Activated T-helper 1 cell treated with anti-CD3 and anti-CD28 coated beads, Interleukin-12 subunit alpha, Interleukin-12 subunit beta, Interleukin-2, Interleukin-4 antibody, amounts not matched to agents 30 ng/mL and 10 ng/mL and 1 ng/mL, durations not matched to agents 14 hours and 24 hours and 36 hours (primary cell): Measurements from ENCODE around the gene SPAAR. TPM values are rescaled to one million over a fixed set of nuclear protein-coding genes. Genes with fewer than 3 reads are reported as not detected.
"Not testable (repeated sequence)": the region's sequence is repeated elsewhere in the genome, so short reads cannot be mapped to it uniquely, and the experiment has no call there.

Experiments
- DNase-seq: peaks from one replicate; pipeline ENCODE4 v3.0.0; 2021; ENCODE audit warnings: low spot score
- H3K27ac Mint-ChIP-seq: one replicate; pipeline ENCODE4 v1.8.0; 2021; ENCODE audit warnings: mild to moderate bottlenecking, mixed read lengths
- H3K27me3 Mint-ChIP-seq: one replicate; pipeline ENCODE4 v1.8.0; 2022; ENCODE audit warnings: mild to moderate bottlenecking, moderate library complexity, mixed read lengths; ENCODE audit not compliant: insufficient read depth
- H3K36me3 Mint-ChIP-seq: one replicate; pipeline ENCODE4 v1.8.0; 2021; ENCODE audit warnings: low read depth, mixed read lengths
- H3K4me1 Mint-ChIP-seq: one replicate; pipeline ENCODE4 v1.8.0; 2021; ENCODE audit warnings: low read depth, mixed read lengths
- H3K4me3 Mint-ChIP-seq: one replicate; pipeline ENCODE4 v1.8.0; 2021; ENCODE audit warnings: mild to moderate bottlenecking, moderate library complexity, mixed read lengths
- H3K9me3 Mint-ChIP-seq: one replicate; pipeline ENCODE4 v1.8.0; 2021; ENCODE audit warnings: mixed read lengths
- intact Hi-C: fragments of 100-400 bp; cut with micrococcal nuclease; formaldehyde crosslinking; loops from one replicate; pipeline ENCODE4 v1.15.1; 2024
- total RNA-seq: library from RNA; stranded (reverse); gene quantifications from 2 replicates; pipeline ENCODE4 v1.2.3, GENCODE V29; 2022

SPAAR gene
- total RNA-seq, 1 donor from 2014 or later: not detected

DNA sequence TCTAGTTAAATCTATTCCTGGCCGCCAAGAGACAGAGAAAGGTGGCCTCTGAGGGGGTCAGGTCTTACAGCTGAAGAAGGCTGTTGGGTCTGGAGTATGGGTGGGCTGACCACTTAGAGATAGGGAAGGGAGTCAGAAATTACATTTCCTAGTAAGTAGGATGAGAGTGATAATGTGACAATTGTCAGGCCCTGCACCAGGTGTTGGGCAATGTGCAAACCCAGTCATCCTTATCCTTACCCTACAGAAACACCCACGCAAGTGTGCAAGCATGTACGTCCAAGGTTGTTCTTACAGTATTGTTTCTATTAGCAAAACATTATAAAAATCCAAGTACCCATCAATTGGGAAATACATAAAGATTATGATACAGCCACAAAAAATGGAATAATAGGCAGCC is 9.5 kb downstream of the SPAAR start:
- Mint-ChIP-seq H3K9me3 (no peaks in the 10 kb centered on the region), H3K4me1 (peaks cover 2% of the 10 kb centered on the region), H3K27me3 (no peaks in the 10 kb centered on the region), H3K27ac (no peak overlapping the region), H3K4me3 (no peak overlapping the region), H3K36me3 (no peaks in the 10 kb centered on the region)
- DNase-seq: no peak
- intact Hi-C loops: no loop called here

DNA sequence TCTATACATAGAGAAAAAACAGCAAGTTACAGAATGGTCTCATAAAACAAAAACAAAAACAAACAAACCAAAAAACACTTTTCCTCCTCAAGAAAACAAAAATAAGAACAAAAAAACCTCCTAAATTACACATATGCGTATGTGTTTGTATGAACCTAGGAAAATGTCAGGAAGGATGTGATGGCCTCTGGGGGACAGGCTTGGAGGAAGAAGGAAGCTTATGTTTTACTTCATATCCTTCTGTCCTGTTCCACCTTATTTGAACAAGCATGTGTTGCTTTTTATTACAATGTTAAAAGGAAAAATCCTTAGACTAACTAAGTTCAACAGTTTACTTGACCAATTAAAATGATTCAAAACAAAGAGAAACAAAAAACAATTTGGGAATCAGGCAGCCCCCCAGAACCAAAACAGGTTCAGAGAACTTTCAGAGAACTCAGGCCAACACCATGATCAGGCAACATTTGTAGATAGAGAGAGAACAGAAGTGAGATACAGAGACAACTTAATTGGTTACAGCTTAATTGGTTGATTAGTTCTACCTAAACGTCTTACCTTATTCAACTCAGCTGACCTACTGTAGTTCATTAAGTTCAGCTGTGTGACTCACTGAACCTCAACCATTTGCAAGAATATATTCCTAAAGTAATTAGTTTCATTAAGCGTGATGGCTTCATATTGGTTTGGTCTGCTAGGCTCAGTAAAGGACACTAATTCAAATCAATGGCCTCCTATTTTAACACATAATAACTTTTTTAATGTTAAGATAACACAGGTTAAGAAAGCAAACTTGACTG is 10.1 kb downstream of the SPAAR start:
- peaks cover 2% of the 10 kb centered on the region for H3K27me3 Mint-ChIP-seq
- no peaks in the 10 kb centered on the region for H3K9me3 Mint-ChIP-seq
- H3K27ac Mint-ChIP-seq: no peak overlapping the region
- intact Hi-C loops: no loop called here
- H3K36me3 Mint-ChIP-seq: no peaks in the 10 kb centered on the region
- no peak overlapping the region for H3K4me3 Mint-ChIP-seq
- peaks cover 8% of the 10 kb centered on the region for H3K4me1 Mint-ChIP-seq
- no peak for DNase-seq

DNA sequence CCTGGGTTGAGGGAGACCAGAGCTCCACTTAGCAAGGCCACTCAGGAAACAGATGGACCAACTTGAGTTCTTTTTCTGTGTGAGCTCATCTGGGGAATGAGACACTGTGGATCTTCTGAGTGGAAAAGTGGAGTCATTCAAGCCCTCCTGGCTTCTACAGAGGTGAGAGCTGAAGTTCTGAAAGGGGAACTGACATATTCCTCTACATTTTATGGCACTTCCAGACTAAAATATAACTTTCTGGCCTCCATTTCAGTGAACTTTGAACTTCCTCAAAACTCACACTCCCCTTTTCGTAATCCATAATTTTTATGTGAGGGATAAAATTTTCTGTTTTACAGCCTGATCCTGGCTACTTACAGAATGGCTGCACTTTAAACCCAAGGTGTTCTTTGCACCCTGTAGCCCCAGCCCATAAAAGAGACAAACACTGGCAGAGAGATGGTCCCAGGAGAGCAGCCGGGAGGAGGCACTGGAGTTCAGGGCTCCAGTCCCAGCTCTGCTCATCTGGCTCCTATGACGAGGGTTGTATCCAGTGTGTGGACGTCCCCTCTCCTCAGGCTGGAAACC is 10.8 kb downstream of the SPAAR start:
- no peak overlapping the region for H3K4me3 Mint-ChIP-seq
- peaks cover 6% of the 10 kb centered on the region for H3K27me3 Mint-ChIP-seq
- no peaks in the 10 kb centered on the region for H3K9me3 Mint-ChIP-seq
- no peak for DNase-seq
- H3K27ac Mint-ChIP-seq: no peak overlapping the region
- peaks cover 12% of the 10 kb centered on the region for H3K4me1 Mint-ChIP-seq
- H3K36me3 Mint-ChIP-seq: no peaks in the 10 kb centered on the region
- intact Hi-C loops: no loop called here

DNA sequence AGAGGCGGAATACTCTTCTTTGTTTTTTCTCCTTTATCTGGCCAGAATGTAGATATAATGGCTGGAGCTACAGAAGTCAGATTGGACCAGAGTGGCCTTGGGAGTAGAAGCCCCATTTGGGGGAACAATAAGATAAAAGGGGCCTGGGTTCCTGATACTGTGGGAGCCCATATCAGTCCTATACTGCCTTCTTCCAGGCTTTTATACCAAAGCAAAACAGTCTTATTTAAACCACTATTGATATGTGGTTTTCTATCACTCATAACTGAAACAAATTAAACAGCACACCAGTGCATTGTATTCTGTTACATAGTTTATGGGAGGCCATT is 14.3 kb downstream of the SPAAR start:
- H3K4me3 Mint-ChIP-seq: no peak overlapping the region
- H3K27me3 Mint-ChIP-seq: peaks cover 13% of the 10 kb centered on the region
- H3K27ac Mint-ChIP-seq: no peak overlapping the region
- no peak for DNase-seq
- no peaks in the 10 kb centered on the region for H3K36me3 Mint-ChIP-seq
- intact Hi-C loops: no loop called here
- peaks cover 12% of the 10 kb centered on the region for H3K4me1 Mint-ChIP-seq
- H3K9me3 Mint-ChIP-seq: no peaks in the 10 kb centered on the region

DNA sequence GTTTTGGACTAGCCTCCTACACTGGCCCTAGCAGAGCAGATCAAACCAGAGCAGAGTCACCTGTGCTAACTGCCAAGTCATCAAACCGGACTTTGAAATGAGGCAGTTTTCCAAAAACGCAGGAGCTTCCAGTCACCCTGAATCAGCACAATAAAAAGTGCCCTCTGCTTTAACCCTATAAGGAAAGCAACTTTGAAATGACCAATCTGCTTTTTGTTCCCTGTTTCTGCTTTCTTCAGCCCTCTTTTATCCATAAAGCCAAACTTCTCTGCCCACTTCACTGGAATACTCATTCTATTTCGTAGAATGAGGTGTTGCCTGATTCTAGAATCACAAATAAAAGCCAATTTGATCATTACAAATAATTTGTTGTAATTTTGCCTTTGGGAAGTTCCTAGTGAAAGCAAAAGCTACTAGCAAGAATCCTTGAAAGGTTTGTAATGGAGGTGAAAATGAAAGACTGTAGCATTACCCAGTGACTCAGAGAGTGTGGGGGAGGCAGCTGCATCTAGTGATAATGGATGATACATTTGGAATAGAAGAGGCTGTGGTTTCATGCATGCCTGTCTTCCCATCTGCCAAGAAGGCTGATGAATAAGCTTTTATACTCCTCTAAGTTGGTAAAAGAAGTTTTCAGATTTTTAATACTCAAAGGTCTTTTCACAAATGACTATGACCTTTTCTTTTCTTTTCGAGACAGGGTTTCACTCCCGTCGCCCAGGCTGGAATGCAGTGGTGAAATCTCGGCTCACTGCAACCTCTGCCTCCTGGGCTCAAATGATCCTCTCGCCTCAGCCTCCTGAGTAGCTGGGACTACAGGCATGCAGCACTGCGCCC is 14.9 kb downstream of the SPAAR start:
- no peak overlapping the region for H3K27ac Mint-ChIP-seq
- H3K9me3 Mint-ChIP-seq: no peaks in the 10 kb centered on the region
- no peak for DNase-seq
- intact Hi-C loops: no loop called here
- H3K4me1 Mint-ChIP-seq: peaks cover 12% of the 10 kb centered on the region
- no peaks in the 10 kb centered on the region for H3K36me3 Mint-ChIP-seq
- no peak overlapping the region for H3K4me3 Mint-ChIP-seq
- peaks cover 17% of the 10 kb centered on the region for H3K27me3 Mint-ChIP-seq

DNA sequence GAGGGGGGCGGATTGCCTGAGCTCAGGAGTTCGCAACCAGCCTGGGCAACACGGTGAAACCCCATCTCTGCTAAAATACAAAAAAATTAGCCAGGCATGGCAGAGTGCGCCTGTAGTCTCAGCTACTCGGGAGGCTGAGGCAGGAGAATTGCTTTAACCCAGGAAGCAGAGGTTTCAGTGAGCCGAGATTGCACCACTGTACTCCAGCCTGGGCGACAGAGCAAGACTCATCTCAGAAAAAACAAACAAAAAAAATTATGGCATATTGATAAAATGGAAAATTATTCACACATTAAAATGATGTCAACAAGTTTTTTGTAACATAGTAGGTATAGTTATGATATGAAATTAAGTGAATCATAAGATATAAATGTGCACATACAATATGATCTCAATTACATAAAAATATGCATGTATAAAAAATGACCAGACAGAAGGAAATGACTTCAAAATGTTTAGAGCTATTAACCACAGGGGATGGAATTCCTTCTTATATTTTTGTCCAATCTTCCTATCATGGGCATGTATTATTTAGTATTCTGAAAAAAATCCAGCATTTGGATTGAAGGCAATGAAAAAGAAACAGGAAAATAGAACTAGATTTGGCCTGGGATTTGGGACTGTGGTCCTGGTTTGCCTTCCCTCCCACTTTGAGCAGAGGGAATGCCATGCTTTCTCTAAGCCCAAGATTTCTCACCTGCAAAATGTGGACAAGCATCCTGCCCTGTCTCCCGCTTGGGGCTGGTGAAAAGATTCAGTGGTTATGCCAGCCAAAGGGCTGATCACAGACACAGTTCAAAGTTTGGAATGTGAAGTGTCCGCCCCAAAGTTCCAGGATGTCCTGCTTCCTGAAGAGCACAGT is 19.5 kb downstream of the SPAAR start:
- Mint-ChIP-seq H3K4me3 (no peak overlapping the region), H3K27ac (no peak overlapping the region), H3K9me3 (no peaks in the 10 kb centered on the region), H3K4me1 (peaks cover 23% of the 10 kb centered on the region), H3K36me3 (no peaks in the 10 kb centered on the region), H3K27me3 (peaks cover 20% of the 10 kb centered on the region)
- DNase-seq: no peak
- intact Hi-C loops: no loop called here

DNA sequence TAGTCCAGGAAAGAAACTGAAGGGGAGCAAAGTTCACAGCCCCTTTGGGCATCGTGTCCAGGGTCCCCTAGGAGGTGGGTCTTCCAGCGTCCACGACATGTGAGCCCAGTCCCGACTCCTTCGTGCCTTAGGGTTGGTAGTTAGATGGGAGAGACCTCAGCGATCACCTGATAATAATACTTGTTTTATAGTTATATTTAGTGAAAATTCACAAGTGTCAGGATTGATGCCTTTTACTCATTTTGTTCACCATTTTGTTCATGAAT is 20.1 kb downstream of the SPAAR start:
- Mint-ChIP-seq H3K36me3 (no peaks in the 10 kb centered on the region), H3K4me1 (peaks cover 19% of the 10 kb centered on the region), H3K27me3 (peaks cover 17% of the 10 kb centered on the region), H3K4me3 (no peak overlapping the region), H3K9me3 (no peaks in the 10 kb centered on the region), H3K27ac (no peak overlapping the region)
- no peak for DNase-seq
- intact Hi-C loops: no loop called here

DNA sequence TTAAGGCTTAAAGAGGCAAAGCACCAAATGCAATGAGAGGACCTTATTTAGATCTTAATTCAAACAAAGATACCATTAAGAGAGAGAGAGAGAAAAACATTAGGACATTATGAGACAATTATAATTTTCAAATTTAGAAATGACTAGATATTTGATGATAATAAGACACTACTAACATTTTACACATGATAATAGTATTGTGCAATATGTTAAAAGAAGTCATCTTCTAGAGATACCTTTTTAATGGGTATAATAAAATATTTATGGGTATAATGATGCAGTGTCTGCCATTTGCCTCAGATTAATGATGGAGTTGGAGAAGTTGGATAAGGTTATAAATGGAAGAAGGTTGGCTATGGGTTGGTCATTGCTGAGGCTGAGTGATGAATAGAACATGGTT is 21.2 kb downstream of the SPAAR start:
- H3K27ac Mint-ChIP-seq: no peak overlapping the region
- peaks cover 14% of the 10 kb centered on the region for H3K27me3 Mint-ChIP-seq
- H3K36me3 Mint-ChIP-seq: no peaks in the 10 kb centered on the region
- DNase-seq: no peak
- no peak overlapping the region for H3K4me3 Mint-ChIP-seq
- H3K9me3 Mint-ChIP-seq: no peaks in the 10 kb centered on the region
- intact Hi-C loops: no loop called here
- peaks cover 16% of the 10 kb centered on the region for H3K4me1 Mint-ChIP-seq

DNA sequence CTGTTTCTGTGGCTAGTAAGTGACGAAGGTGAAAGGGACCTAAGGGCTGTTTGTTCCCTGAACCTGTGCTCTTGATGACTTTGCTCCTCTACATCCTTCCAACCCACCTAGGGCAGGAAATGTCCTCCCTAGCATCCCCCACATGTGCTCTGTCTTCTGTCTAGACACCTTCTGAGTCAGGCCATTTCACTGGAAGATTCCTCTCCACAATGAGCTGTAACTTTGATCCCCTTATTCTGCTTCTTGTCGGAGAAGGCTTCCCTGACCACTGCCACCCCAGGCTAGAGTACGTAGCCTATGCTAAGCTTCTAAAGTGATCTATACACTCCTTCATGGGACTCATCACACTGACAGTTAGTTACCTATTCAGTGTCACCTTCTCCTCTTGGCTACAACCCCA is 21.7 kb downstream of the SPAAR start:
- H3K4me3 Mint-ChIP-seq: no peak overlapping the region
- intact Hi-C loops: no loop called here
- DNase-seq: no peak
- peaks cover 16% of the 10 kb centered on the region for H3K4me1 Mint-ChIP-seq
- no peak overlapping the region for H3K27ac Mint-ChIP-seq
- no peaks in the 10 kb centered on the region for H3K9me3 Mint-ChIP-seq
- no peaks in the 10 kb centered on the region for H3K36me3 Mint-ChIP-seq
- H3K27me3 Mint-ChIP-seq: peaks cover 10% of the 10 kb centered on the region

DNA sequence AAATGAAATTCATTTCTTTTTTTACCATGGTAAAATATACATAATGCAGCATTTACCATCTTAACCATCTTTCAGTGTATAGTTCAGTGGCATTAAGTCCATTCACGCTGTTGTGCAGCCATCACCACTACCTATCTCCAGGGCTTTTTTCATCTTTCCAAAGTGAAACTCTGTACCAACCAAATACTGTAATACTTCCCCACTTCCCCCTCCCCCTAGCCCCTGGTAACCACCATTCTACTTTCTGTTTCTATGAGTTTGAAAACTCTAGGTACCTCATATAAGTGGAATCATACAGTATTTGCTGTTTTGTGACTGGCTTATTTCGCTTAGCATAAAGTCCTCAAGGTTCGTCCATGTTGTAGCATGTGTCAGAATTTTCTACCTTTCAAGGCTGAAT is 23.4 kb downstream of the SPAAR start:
- peaks cover 8% of the 10 kb centered on the region for H3K9me3 Mint-ChIP-seq
- intact Hi-C loops: loop anchor here (1.0 kb wide), 1 partner anchor 21 kb away; no protein-coding TSS in a partner anchor
- no peak for DNase-seq
- H3K27me3 Mint-ChIP-seq: peaks cover 7% of the 10 kb centered on the region
- no peak overlapping the region for H3K27ac Mint-ChIP-seq
- no peak overlapping the region for H3K4me3 Mint-ChIP-seq
- H3K4me1 Mint-ChIP-seq: peaks cover 16% of the 10 kb centered on the region
- no peaks in the 10 kb centered on the region for H3K36me3 Mint-ChIP-seq

DNA sequence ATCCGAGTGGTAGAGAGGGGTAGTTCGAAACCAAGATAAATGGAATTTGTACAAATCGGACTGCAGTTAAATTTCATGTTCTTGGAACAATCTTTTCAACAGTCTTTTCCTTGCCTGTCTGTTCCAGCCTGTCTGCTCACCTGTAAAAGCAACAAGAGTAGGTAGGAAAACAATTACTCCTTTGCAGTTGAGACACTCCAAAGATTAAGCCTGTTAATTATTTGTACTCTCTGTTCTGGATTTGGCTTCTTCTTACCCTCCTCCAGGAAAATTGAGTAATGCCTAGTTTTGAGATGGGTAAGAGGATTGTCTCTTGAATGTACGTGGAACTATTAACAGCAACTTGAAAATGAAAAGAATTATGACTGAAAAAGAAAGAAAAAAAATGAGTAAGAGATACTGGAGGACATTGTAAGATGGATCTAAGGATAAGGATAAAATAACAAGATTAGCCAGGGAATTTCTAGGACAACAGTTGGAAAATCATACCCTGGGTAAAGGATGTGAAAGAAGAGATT is 24.3 kb downstream of the SPAAR start:
- peaks cover 7% of the 10 kb centered on the region for H3K27me3 Mint-ChIP-seq
- peaks cover 8% of the 10 kb centered on the region for H3K9me3 Mint-ChIP-seq
- peaks cover 16% of the 10 kb centered on the region for H3K4me1 Mint-ChIP-seq
- no peaks in the 10 kb centered on the region for H3K36me3 Mint-ChIP-seq
- no peak for DNase-seq
- no peak overlapping the region for H3K4me3 Mint-ChIP-seq
- H3K27ac Mint-ChIP-seq: no peak overlapping the region
- intact Hi-C loops: loop anchor here (1.0 kb wide), 1 partner anchor 22 kb away; no protein-coding TSS in a partner anchor

DNA sequence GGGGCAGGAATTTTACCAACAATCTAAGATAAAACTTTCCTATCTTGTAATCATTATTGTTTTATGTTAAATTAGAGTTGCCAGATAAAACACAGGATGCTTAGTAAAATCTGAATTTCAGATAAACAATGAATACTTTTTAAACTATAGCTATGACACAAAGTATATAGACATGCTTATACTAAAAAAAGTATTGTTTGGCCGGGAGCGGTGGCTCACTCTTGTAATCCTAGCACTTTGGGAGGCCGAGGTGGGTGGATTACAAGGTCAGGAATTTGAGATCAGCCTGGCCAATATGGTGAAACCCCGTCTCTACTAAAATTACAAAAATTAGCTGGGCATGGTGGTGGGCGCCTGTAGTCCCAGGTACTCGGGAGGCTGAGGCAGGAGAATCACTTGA is 24.8 kb downstream of the SPAAR start:
- intact Hi-C loops, DNase-seq, H3K27me3 Mint-ChIP-seq, H3K9me3 Mint-ChIP-seq, H3K36me3 Mint-ChIP-seq, H3K27ac Mint-ChIP-seq, H3K4me3 Mint-ChIP-seq: not testable (repeated sequence)
- peaks cover 16% of the 10 kb centered on the region for H3K4me1 Mint-ChIP-seq
